HepG2 (cell line): ENCODE measurements around the gene ETV3L.

Source experiments
- NKX3-1 ChIP-seq: sonication (generic); formaldehyde crosslinking; IDR thresholded peaks from 2 replicates; pipeline ENCODE4 v1.5.0; 2020; ENCODE audit warnings: missing genetic modification reagents
- POLR2A ChIP-seq, 2 experiments: IDR thresholded peaks; 2 replicates each; pipeline ENCODE4 v1.6.1; 2011; ENCODE audit warnings: low read depth in 2 of 2, low read length in 2 of 2, mild to moderate bottlenecking in 1 of 2, moderate library complexity in 1 of 2; ENCODE audit not compliant: insufficient read depth in 1 of 2
- ZZZ3 ChIP-seq: sonication (generic); formaldehyde crosslinking; IDR thresholded peaks from 2 replicates; pipeline ENCODE4 v1.4.0; 2020; ENCODE audit warnings: missing genetic modification reagents, mild to moderate bottlenecking, borderline replicate concordance

- TF ChIP-seq NKX3-1 (no peak), POLR2A (IDR thresholded peaks at IDR 0.05; ENCODE audit: insufficient read depth in 1 of 2, low read depth in 2 of 2, low read length in 2 of 2) (no peak), ZZZ3 (CRISPR knock-in tag) (no peak)
Observed at GRCh38 chr1:157139052-157139715, 39.6 kb upstream of the ETV3L start.
